ENCODE data around the gene EDC3. TPM values are rescaled to one million over a fixed set of nuclear protein-coding genes. Genes with fewer than 3 reads are reported as not detected.
A peak's percentile ranks its signal among the peaks of the same experiment; 100 is the strongest.
"Not testable (repeated sequence)": the region's sequence is repeated elsewhere in the genome, so short reads cannot be mapped to it uniquely, and the experiment has no call there.

Gene EDC3
- total RNA-seq, 1 donor from 2014 or later, result 71.0 TPM

- TF ChIP-seq CTCF (IDR thresholded peaks at IDR 0.05; ENCODE audit: unreplicated experiment), result no peak
- no peak overlapping the region for H3K4me3 Mint-ChIP-seq (ENCODE audit: unreplicated experiment)
- DNase-seq (ENCODE audit: low spot score), result no peak
- peaks cover 50% of the 10 kb centered on the region for H3K36me3 Mint-ChIP-seq (ENCODE audit: low read depth, unreplicated experiment)
- H3K27ac Mint-ChIP-seq (ENCODE audit: unreplicated experiment), result no peak overlapping the region
- no peaks in the 10 kb centered on the region for H3K9me3 Mint-ChIP-seq (ENCODE audit: unreplicated experiment)
- H3K4me1 Mint-ChIP-seq (ENCODE audit: unreplicated experiment), result peaks cover 6% of the 10 kb centered on the region
- H3K27me3 Mint-ChIP-seq (ENCODE audit: unreplicated experiment), result peaks cover 13% of the 10 kb centered on the region
Observed at GRCh38 chr15:74631087-74631385, 64.8 kb downstream of the EDC3 start.

GRCh38 chr15:74630284-74631086 is 65.3 kb downstream of the EDC3 start:
- no peak for TF ChIP-seq CTCF (IDR thresholded peaks at IDR 0.05; ENCODE audit: unreplicated experiment)
- no peak for DNase-seq (ENCODE audit: low spot score)
- Mint-ChIP-seq H3K27ac (ENCODE audit: unreplicated experiment) (no peak overlapping the region), H3K9me3 (ENCODE audit: unreplicated experiment) (no peaks in the 10 kb centered on the region), H3K27me3 (ENCODE audit: unreplicated experiment) (peaks cover 13% of the 10 kb centered on the region), H3K4me1 (ENCODE audit: unreplicated experiment) (peaks cover 2% of the 10 kb centered on the region), H3K36me3 (ENCODE audit: low read depth, unreplicated experiment) (peaks cover 51% of the 10 kb centered on the region), H3K4me3 (ENCODE audit: unreplicated experiment) (no peak overlapping the region)

GRCh38 chr15:74629696-74630095 is 66.1 kb downstream of the EDC3 start:
- H3K4me1 Mint-ChIP-seq (ENCODE audit: unreplicated experiment); DNase-seq (ENCODE audit: low spot score); H3K9me3 Mint-ChIP-seq (ENCODE audit: unreplicated experiment); H3K4me3 Mint-ChIP-seq (ENCODE audit: unreplicated experiment); H3K27ac Mint-ChIP-seq (ENCODE audit: unreplicated experiment): not testable (repeated sequence)
- H3K27me3 Mint-ChIP-seq (ENCODE audit: unreplicated experiment), result peaks cover 14% of the 10 kb centered on the region
- H3K36me3 Mint-ChIP-seq (ENCODE audit: low read depth, unreplicated experiment), result peaks cover 52% of the 10 kb centered on the region

GRCh38 chr15:74628949-74629348 is 66.9 kb downstream of the EDC3 start:
- DNase-seq (ENCODE audit: low spot score), result no peak
- H3K27me3 Mint-ChIP-seq (ENCODE audit: unreplicated experiment), result peaks cover 16% of the 10 kb centered on the region
- H3K36me3 Mint-ChIP-seq (ENCODE audit: low read depth, unreplicated experiment), result peaks cover 52% of the 10 kb centered on the region
- no peak for TF ChIP-seq CTCF (IDR thresholded peaks at IDR 0.05; ENCODE audit: unreplicated experiment)
- H3K9me3 Mint-ChIP-seq (ENCODE audit: unreplicated experiment), result no peaks in the 10 kb centered on the region
- no peak overlapping the region for H3K4me3 Mint-ChIP-seq (ENCODE audit: unreplicated experiment)
- no peak overlapping the region for H3K27ac Mint-ChIP-seq (ENCODE audit: unreplicated experiment)
- peaks cover 2% of the 10 kb centered on the region for H3K4me1 Mint-ChIP-seq (ENCODE audit: unreplicated experiment)

GRCh38 chr15:74628199-74628598 is 67.6 kb downstream of the EDC3 start:
- DNase-seq (ENCODE audit: low spot score), result no peak
- peak overlapping the region; percentile 70 for H3K27ac Mint-ChIP-seq (ENCODE audit: unreplicated experiment)
- H3K36me3 Mint-ChIP-seq (ENCODE audit: low read depth, unreplicated experiment), result peaks cover 53% of the 10 kb centered on the region
- peaks cover 16% of the 10 kb centered on the region for H3K27me3 Mint-ChIP-seq (ENCODE audit: unreplicated experiment)
- TF ChIP-seq CTCF (IDR thresholded peaks at IDR 0.05; ENCODE audit: unreplicated experiment), result no peak
- H3K4me3 Mint-ChIP-seq (ENCODE audit: unreplicated experiment), result peak overlapping the region; percentile 65
- no peaks in the 10 kb centered on the region for H3K9me3 Mint-ChIP-seq (ENCODE audit: unreplicated experiment)
- H3K4me1 Mint-ChIP-seq (ENCODE audit: unreplicated experiment), result peaks cover 2% of the 10 kb centered on the region
